Hindlimb muscle (tissue), 1 donor: ENCODE measurements around the gene AMOT. TPM values are rescaled to one million over a fixed set of nuclear protein-coding genes. Genes with fewer than 3 reads are reported as not detected.

Source experiments
- DNase-seq: peaks from one replicate; pipeline ENCODE4 v3.0.0-alpha.2; 2013
- polyA plus RNA-seq: library from polyadenylated mRNA; unstranded; fragments of 120-200 nt; gene quantifications from one replicate; pipeline ENCODE4 v1.2.1, GENCODE V29; 2013; ENCODE audit not compliant: insufficient read length

The AMOT gene
- polyA plus RNA-seq, 1 donor = 39.0 TPM

DNA sequence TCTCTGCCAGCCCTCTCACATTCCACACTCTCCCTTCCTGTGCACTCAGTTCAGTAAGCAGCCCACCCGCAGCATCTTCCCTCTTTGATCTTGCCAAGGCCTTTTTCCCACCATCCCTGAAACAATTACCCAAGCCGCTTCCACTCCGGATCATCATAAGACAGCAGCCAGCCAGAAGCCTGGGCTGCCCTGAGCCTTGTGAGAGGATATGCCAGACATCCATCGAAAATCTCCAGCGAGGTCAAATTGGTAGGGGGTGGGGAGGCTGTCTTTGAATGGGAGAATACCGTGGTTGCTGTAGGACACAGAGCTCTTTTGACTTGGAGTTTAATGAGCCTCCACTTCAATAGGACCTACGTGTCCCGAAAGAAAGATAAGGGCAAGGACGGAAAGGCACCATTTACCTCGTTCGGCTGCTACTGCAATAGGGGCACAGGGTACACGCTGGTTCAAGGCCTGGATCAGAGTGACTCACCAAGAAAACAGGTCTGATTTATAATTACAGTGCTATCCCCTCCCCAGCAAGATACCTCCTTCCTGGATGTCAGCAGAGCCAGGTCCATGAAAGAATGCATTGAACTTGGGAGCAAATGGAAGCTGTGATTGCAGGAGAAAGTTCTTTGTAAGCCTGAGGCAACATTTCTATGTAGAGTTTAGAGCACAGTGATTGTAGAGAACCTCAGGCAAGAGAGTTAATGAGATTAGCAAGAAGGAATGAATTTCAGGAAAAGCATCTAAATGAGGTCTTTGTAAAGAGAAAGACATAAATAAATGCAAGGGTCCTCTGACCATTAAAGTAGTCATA is 39.5 kb downstream of the AMOT start:
- no peak for DNase-seq

DNA sequence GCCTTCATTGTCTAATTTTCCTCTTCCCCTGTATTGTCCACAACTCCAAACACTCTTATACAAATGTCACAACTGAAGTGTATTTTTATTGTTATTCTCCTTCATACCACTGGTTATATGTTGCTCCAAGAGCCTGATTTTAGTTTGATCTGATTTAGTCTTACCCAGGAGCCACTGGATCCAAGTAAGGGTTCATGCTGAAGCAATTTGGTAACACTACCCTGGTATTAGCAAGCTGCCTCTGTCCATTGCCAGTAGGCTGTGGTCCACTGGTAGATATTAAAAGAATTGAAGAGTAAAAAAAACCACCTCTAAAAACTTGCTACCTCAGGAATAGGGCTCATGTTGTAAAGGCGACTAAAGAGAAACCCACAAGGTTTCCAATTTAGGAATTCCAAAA is 41.2 kb downstream of the AMOT start:
- DNase-seq = no peak

DNA sequence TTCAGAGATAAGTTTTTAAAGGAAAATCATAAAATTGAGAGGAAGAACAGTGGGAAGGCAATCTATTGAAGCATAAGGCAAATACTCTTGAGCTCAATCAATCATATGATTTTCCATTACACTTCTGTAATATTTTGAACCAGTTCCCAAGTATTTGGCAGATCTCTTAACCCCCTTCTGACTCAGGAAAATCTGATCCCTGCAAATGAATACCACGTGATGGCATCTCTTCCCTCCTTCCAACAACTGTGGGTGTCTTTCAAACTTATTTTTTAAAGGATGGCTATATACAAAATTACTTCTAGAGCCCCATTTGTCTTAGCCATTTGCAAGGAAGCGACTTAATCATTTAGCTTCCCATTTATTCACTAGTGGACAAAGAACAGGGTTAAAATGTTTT is 41.9 kb downstream of the AMOT start:
- DNase-seq = no peak

DNA sequence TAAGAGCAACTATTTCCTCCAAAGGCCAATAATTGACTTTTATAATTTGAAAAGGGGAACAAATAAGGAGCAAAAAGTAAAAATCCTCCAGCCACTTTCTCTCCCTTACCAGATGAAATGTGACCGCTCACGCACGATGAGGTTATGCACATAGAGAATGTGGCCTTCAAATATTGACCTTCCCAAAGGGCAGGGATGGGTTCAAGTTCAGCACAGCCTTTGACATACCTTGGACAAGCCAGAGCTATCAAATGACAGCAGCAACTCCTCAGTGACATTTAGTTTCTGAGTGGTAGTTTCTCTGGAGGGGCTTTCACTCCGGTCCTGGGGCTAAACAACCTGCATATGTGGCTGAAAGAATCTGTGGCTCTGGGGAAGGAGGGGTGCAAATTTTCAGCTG is 50.7 kb downstream of the AMOT start:
- no peak for DNase-seq

DNA sequence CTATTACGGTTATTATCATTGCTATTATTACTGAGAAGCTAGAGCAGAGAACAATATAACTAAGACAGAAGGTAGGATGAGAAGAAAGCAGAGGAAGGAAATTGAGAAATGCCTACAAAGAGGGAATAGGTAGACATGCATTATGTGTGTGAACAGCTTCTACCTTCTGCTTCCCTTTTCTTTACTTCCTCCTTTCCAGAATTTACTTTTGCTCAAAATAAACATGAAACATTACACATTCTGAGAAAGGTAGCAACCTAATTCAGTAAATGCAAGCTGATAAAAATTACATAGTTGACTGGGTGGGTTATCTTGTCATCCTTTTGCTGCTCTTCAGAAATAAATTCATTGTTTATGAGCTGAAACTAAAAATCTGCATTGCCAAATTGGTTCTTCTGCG is 54.6 kb downstream of the AMOT start:
- DNase-seq = no peak

DNA sequence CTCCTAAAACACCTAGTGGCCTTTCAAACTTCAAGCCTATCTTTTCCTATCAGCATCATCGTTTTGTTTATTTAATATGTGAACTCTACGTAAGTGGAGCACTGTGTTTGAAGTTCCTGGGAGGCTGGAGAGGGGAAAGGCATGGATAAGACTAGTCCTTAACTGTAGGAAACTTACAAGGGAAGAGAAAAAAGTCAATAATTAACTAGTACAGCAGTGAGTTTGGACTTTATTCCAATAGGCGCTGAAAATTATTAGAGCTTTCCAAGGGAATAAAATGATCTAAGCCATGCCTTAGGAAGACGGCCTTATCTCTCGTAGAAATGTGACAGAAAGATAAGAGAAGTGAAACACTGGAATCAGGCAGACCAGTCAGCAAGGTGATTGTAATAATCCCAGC is 55.3 kb downstream of the AMOT start:
- no peak for DNase-seq

DNA sequence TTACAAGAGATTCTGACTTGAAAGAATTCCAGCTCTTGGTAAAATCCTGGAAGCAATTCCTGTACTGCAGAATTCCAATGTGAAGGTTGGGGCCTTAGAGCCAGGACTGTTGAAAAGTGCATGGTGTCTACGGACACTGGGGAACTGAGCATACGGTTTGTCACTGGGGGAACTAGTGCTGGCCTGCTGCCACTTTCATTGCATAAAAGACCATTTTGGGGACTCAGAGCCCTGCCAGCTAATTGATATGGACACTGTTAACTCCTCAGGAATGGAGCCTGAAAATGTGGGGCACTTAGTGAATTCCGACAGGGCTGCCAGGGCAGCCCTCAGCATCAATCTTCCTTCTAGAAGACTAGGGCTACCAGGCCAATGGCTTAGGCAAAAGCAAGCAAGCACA is 55.9 kb downstream of the AMOT start:
- no peak for DNase-seq

DNA sequence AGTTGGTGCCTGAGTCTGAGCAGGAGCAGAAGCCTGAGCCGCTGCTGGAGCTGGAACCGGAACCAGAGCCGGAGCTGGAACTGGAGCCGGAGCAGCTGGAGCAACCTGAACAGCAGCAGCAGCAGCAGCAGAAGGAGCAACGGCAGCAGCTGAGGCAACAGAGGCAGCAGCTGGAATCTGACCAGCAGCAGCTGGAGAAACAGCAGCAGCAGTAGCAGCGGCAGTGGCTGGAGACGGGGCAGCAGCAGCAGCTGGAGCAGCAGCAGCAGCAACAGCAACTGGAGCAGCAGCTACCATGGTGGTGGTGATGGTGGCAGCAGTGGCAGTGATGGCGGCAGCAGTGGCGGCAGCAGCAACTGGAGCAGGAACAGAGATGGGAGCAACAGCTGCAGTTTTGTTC is 61.5 kb downstream of the AMOT start:
- DNase-seq = no peak

DNA sequence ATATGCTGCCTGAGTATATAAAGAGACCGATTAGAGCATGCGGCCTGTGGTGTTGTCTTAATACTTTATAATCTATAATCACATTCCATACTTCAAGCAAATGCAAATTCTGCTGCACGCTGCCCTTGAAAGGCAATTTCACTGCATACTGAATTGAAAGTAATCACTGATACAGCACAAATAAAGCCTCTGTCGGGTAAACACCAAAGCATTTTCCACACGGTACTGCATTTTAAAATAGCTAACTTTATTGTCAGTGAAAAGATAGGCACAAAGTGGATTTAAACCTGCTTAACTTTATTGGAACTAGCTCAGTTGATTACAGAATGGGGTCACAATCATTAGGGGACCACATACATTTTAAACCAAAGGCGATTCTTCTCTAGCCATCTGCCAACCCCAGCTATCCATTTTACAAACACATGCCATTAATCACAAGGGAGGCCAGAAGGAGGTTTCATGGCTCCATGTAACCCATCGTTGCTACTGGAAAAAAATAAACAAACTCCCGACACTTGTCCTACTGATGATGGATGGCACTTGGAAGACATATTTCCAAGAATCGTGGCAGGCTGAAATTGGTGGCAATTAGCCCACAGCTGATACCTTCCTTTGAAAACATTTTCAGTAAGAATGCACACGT is 65.9 kb downstream of the AMOT start:
- no peak for DNase-seq

DNA sequence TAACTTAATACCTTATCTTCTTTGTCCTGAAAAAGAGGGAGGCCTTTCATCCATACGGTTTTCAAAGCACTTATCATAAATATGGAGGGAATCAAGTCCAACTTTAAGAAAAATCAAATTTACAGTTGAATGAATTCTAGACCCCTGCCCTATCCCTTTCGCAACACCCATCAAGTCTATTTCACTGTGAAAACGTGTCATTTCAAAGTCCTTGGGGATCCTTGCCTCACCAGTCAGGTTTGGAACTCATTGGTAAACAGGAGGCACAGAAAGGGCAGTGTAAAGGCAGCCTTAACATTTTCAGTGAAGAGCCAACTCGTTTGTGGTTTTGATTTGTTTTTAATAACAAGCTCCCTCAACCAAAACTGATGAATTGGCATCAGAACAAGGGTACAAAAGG is 66.5 kb downstream of the AMOT start:
- no peak for DNase-seq

DNA sequence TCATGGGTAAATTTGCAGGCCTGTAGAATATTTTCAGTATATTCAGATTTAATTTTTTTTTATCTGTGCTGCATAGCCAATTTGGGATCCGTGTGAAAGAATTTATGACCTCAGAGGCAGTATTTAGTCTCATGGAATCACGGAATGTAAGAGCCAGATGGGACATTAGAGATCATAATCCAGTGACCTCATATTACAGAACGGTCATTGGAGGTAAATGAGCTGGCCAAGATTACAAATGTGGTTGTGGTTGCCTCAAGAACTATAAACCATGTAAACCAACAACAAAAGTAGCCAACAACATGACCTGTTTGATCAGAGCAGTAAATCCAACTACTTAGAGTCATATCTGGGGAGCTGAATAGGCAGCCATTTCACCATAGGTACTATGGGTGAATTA is 71.6 kb downstream of the AMOT start:
- no peak for DNase-seq

DNA sequence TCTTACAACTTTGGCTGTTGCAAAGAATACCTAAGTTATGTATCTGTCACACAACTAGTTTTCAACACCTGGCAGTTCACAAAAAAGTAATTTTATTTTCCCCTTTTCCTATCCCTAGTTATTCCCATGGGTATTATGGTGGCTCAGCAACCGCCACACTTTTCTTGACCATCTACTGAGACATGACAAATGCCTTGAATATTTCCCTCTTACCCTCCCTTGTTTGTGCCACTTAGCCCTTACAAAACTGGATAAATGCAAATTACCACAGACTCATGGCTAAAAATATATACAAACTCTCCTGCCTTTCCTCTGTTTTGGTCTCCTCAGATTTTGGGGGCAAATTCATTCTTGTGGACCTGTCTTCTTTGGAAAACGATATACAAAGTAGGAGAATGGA is 72.1 kb downstream of the AMOT start:
- DNase-seq = no peak

DNA sequence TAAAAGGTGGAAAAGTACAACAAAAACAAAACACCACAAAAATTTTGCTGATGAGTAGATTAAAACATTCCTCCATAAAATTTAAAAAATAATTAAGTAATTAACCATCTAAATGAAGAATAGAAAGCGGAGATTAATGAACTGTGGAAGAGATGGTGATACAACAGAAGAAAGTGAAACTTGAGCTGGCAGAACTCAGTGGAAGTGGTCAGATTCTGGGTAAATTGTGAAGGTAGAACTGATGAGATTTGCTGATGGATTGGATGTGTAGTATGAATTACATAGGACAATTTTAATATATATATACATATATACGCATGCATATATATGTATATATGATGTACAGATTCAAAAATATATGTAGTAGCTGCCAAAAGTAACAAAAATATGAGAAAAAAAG is 73.9 kb downstream of the AMOT start:
- no peak for DNase-seq

DNA sequence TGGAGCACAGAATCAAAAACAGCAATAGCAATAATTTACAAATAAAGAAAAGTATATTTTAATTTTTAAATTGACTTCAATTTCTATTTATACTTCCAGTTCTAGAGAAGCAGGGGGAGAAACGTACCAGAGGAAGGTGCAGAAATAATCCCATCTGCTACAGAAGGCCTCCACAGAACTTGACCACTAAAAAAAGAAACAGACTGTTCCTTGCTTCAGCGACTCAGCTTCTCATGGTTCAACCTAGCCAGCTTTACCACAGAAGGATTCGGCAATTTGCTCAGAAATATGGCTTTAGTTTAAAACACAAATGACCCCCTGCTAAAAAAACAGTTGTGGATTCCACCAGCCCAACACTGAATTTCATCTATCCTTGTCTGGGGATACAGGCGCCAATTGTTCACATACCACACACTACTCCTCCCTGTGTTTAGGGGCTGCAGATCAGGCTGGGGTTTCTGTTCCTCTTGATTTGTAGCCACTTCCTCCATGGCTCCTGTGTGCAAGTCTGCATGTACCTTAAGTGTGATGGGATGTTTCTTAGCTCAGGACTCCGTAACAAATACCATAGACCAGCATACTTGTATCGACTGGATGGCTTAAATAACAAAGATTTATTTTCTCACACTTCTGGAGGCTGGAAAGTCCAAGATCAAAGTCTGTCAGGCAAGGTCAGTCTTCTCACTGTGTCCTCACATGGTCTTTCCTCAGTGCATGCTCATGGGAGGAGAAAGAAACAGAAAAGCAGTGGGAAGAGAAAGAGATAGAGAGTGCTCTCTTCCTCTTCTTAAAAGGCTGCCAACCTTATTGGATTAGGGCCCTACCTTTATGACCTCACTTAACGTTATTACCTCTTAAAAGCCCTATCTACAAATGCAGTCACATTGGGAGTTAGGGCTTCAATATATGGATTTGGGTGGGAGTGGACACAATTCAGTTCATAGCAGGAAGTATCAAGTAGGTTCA is 79.1 kb downstream of the AMOT start:
- DNase-seq = no peak

DNA sequence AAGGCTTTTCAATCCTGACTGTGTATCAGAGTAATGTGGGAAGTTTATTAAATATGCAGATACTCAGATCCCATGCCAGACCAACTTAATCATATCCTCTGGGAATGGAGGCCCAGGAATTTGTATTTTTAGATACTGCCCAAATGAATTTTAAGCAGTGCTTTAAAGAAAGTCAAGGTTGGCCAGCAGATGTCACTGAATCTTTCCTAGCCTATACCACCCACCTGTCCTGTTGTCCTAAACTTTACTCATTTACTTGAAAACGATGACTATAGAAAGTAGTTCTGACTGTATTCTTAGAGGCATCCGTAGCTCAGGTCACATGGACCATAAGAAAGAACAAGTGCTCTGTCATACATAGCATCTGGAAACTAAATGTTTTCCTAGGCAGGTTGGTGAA is 79.9 kb downstream of the AMOT start:
- DNase-seq = no peak

DNA sequence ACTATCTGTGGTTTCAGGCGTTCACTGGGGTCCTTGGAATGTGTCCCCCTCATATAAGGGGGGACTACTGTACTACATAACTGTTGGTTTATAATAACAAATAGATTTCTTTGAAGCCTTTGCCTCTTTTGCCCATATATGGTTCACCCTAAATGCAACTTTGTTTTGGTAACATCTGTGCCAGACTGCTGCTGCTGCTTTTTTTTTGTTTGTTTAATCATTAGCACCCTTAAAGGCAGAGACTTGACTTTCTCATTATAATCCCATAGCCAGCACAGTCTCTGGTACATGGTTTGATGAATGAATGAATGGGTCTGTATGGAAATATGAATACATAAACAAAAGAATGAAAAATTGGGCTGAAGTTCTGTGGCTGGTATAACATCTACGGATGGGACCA is 80.7 kb downstream of the AMOT start:
- DNase-seq = no peak

DNA sequence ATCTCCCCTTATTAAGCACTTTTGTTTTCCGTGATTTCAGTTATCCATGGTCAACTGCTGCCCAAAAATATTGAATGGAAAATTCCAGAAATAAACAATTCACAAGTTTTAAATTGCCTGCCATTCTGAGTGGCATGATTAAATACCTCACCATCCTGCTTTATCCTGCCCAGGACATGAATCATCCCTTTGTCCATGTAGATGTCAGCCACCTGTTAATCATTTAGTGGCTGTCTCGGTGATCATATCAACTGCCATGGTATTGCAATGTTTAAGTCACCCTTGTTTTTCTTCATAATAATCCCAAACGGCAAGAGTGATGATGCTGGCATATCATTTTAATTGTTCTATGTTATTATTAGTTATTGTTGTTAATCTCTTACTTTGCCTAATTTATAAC is 81.1 kb downstream of the AMOT start:
- no peak for DNase-seq

DNA sequence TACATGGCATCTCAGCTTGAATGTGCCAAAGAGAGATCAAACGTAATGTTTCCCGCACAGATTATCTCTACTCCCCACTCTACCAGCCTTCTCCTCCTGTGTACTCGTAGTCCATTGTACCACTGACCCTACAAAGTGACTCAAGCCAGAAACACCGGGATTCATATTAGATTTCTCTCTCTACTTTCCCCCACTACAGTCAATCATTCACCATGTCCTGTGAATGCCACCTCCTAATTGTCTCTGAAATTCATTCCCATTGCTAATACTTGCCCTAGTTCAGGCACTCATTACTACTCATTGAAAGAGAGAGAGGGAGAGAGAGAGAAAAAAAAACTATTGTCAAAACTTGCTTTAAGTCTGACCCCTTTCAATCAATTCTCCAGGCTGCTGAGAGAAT is 82.7 kb downstream of the AMOT start:
- no peak for DNase-seq

DNA sequence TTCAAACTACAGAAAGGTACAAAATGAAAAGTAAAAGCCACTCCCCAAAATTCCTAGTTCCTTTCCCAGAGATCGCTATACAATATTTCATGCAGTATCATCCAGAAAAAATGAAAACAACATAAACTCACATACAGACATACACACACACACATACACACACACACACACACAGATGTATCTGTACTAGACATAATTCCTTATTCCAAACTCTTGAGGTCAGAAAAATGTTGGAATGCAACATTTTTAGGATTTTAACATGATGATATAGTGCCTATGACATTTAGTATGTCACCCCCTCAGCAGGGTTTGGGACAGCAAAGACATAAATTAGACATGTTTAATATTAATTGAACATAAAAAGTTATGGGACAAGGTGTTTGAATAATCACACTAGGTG is 87.5 kb downstream of the AMOT start:
- no peak for DNase-seq

DNA sequence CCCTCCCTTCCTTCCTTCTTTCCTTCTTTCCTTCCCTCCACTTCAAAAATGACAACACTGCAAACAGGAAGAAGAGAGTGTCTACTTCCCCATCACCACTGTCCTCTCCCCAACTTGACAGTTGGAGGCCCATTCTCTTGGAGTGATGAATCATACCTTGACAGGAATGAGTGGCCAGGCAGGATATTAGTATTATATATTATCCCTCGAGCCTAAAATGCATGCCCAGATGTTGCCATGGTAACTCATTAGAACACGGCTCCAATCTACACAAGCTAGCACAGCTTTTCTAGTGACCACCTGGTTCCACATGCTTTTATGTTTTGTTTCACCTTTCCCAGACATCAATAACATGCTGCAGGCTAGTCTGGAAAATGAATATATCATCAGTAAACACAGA is 89.6 kb downstream of the AMOT start:
- DNase-seq = no peak

DNA sequence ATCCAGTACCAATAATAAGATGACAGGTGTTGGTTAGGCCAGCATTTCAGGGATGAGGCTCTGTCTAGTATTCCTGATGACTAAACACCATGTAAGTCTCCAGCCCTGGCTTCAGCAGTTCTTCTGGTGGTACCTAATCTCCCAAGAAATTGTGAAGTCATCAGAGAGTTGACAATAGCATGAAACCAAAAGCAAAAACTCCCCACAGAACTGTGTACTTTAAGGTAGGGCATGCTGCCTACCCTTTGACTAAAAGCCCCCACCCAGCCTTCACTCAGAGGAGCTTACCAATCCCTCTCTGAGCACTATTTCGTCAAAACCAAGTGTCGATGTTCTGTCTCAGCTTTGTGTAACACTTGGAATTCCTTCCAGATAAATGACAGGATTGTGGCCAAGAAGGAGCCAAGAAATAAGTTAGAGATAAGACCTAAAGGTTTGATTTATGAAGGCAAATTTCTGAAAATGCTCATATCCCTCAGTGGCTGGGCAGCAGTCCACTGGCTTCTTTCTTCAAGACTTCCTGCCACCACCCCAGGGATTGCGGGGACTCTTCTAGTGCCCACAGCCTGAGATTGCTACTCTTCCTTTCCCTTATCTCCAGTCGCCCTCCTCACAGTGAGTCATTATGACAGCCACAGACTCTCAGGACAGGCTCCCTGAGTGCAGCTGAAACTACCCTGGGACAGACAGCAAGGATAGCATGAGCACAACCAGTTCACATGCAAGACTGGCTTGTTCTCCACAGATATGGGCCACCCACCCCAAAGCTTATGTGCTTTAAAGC is 93.6 kb downstream of the AMOT start:
- DNase-seq = no peak

DNA sequence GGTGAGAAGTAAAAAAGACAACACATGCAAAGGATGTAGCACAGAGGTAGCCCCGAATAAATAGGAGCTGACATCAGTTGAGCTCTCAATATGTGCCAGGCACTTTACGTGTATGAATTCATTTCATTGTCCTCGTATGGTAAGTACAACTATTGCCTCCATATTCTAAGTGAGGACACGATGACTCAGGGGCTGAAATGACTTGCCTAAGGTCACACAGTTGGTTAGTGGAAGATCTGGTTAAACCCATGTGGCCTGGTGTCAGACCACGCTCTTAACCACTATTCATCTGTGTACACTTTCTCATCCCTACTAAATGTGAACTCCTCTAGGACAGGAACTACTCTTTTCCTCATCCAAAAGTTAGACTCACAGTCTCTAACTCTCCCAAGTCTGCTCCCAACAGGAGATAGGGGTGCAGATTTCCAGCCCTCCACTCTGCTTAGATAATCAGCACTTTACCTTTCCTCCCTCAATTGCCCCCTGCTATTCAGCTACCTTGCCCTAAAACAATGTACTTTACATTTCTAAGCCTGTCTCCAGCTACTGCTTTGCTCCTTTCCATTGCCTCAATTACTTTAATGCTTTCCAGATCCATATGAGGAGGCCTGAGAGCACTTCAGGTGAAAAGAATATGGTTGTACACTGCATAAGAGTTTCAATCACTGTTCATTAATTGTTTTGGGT is 102.1 kb downstream of the AMOT start:
- no peak for DNase-seq
